Natural killer cell (primary cell): ENCODE measurements around the gene SGCD. TPM values are rescaled to one million over a fixed set of nuclear protein-coding genes. Genes with fewer than 3 reads are reported as not detected.

Experiments used
- ATAC-seq, 3 donors: fragments of 150-1000 bp in 2 of 3; fragments of 200-7000 bp in 1 of 3; cut with Tn5 transposase; 1 replicate in 1 of 3; 2 replicates in 2 of 3; pipeline ENCODE4 v1.10.0; 2021; ENCODE audit warnings: mild to moderate bottlenecking in 2 of 3, moderate library complexity in 2 of 3
- DNase-seq, 2 donors: peaks; one replicate each; pipeline versions ENCODE4 v3.0.0 to v3.0.0-alpha.2; 2013 to 2021; ENCODE audit warnings: mixed read lengths in 1 of 2
- H3K27ac ChIP-seq: one replicate; pipeline ENCODE4 v1.5.1; 2013; ENCODE audit warnings: mild to moderate bottlenecking, low read length
- H3K27me3 ChIP-seq: one replicate; pipeline ENCODE4 v1.6.1; 2013; ENCODE audit warnings: low read length; ENCODE audit not compliant: control insufficient read depth, insufficient read depth
- H3K36me3 ChIP-seq: one replicate; pipeline ENCODE4 v1.6.1; 2013; ENCODE audit warnings: low read length; ENCODE audit not compliant: control insufficient read depth, insufficient read depth
- H3K4me1 ChIP-seq: one replicate; pipeline ENCODE4 v1.6.1; 2013; ENCODE audit warnings: low read length; ENCODE audit not compliant: control insufficient read depth, insufficient read depth
- H3K4me3 ChIP-seq: one replicate; pipeline ENCODE4 v1.5.1; 2013; ENCODE audit warnings: low read length
- H3K9me3 ChIP-seq: one replicate; pipeline ENCODE4 v1.6.1; 2013; ENCODE audit warnings: low read length; ENCODE audit not compliant: control insufficient read depth, insufficient read depth
- H3K27ac Mint-ChIP-seq, 2 donors: one replicate each; pipeline ENCODE4 v1.8.0; 2022; ENCODE audit warnings: mild to moderate bottlenecking in 2 of 2, mixed read lengths in 2 of 2, moderate library complexity in 1 of 2
- H3K27me3 Mint-ChIP-seq, 2 donors: one replicate each; pipeline ENCODE4 v1.8.0; 2022; ENCODE audit warnings: low read depth in 2 of 2, mixed read lengths in 2 of 2
- H3K36me3 Mint-ChIP-seq: one replicate; pipeline ENCODE4 v1.8.0; 2022; ENCODE audit warnings: mixed read lengths
- H3K4me1 Mint-ChIP-seq, 2 donors: one replicate each; pipeline ENCODE4 v1.8.0; 2022; ENCODE audit warnings: mixed read lengths in 2 of 2
- H3K4me3 Mint-ChIP-seq: one replicate; pipeline ENCODE4 v1.8.0; 2022; ENCODE audit warnings: mild to moderate bottlenecking, moderate library complexity, mixed read lengths
- H3K9me3 Mint-ChIP-seq, 2 donors: one replicate each; pipeline ENCODE4 v1.8.0; 2022; ENCODE audit warnings: mixed read lengths in 2 of 2
- WGBS: methylation state at CpG from one replicate; pipeline ENCODE4 v1.1.7; 2013; ENCODE audit warnings: missing lambda C conversion rate; ENCODE audit not compliant: insufficient coverage; 5-methylcytosine and 5-hydroxymethylcytosine counted together
- intact Hi-C: fragments of 100-400 bp; cut with micrococcal nuclease; formaldehyde crosslinking; loops from one replicate; pipeline ENCODE4 v1.14.2; 2022
- total RNA-seq, 4 donors: library from RNA; stranded (reverse); fragments of 120-200 nt in 1 of 4; gene quantifications; one replicate each; pipeline versions ENCODE4 v1.2.3 to v1.2.4, GENCODE V29; 2013 to 2022
- TF ChIP-seq, protein P1 (sequence below): fragments of 200-600 bp; IDR thresholded peaks from one replicate; pipeline ENCODE4 v1.8.0; 2022; ENCODE audit warnings: antibody characterized with exemption

The SGCD gene
- total RNA-seq, 3 donors from 2014 or later (not counting 1 experiment from before 2014, with no cell fraction given) = 0.32 to 2.0 (median 1.4) TPM

DNA sequence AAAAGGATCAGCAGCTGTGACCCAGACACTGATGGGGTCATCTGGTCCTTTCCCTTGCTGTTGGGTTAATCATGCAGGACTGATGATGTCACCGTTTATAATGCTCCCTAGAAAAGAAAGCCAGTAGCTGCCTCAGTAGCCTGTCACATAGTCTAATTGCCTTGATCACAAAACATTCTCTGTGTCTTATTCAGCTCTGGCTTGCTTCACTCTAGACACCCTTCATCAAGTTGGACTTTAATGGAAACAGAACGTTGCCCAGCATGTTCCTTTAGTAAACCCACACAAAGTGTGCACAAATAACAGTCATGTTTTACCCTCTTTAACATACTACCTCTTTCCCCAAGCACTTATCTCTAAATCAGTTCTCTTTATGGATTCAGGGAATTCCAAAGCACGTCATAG is 170.8 kb downstream of the SGCD start:
- H3K36me3 Mint-ChIP-seq = no peaks in the 10 kb centered on the region
- no peak overlapping the region for H3K27ac Mint-ChIP-seq
- TF ChIP-seq, protein P1, sequence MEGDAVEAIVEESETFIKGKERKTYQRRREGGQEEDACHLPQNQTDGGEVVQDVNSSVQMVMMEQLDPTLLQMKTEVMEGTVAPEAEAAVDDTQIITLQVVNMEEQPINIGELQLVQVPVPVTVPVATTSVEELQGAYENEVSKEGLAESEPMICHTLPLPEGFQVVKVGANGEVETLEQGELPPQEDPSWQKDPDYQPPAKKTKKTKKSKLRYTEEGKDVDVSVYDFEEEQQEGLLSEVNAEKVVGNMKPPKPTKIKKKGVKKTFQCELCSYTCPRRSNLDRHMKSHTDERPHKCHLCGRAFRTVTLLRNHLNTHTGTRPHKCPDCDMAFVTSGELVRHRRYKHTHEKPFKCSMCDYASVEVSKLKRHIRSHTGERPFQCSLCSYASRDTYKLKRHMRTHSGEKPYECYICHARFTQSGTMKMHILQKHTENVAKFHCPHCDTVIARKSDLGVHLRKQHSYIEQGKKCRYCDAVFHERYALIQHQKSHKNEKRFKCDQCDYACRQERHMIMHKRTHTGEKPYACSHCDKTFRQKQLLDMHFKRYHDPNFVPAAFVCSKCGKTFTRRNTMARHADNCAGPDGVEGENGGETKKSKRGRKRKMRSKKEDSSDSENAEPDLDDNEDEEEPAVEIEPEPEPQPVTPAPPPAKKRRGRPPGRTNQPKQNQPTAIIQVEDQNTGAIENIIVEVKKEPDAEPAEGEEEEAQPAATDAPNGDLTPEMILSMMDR = no peak
- Histone ChIP-seq H3K36me3 (no peaks in the 10 kb centered on the region), H3K27ac (no peak overlapping the region), H3K9me3 (no peaks in the 10 kb centered on the region), H3K27me3 (no peaks in the 10 kb centered on the region), H3K4me3 (no peak overlapping the region), H3K4me1 (no peaks in the 10 kb centered on the region)
- DNase-seq (no peak), ATAC-seq (no peak)
- 65% methylated on average over 2 of the region's 3 CpGs for WGBS
- H3K4me3 Mint-ChIP-seq = no peak overlapping the region
- intact Hi-C loops = no loop called here
- no peaks in the 10 kb centered on the region for H3K4me1 Mint-ChIP-seq
- peaks cover 0 to 2% of the 10 kb centered on the region in 2 donors for H3K9me3 Mint-ChIP-seq
- peaks cover 3 to 5% of the 10 kb centered on the region in 2 donors for H3K27me3 Mint-ChIP-seq

DNA sequence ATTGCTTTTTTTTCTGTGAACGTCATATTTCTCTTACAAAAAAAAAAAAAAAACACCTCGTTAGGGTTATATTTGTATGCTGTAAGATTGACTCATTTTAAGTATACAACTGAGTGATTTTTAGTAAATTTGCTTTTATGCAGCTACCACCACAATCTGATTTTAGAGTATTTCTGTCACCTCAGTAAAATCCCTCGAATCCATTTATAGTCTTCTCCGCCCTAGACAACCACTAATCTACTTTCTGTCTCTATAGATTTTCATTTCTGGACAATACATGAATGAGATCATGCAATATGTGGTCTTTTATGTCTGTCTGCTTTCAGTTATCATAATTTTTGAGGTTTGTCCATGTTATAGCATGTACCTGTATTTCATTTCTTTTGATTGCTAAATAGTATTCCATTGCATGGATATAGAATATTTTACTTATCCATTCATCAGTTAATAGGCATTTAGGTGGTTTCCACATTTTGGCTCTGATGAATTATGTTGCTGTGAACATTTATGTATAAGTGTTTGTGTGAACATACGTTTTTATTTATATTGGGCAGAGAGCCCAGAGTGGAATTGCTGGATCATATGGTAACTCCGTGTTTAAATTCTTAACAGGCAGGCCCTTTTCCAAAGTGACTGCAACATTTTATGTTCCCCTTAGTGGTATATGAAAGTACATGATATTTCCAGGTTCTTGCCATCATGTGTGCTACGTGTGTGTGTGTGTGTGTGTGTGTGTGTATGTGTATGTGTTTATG is 171.4 kb downstream of the SGCD start:
- no peak for ATAC-seq
- intact Hi-C loops = no loop called here
- no peak for DNase-seq
- H3K4me3 Mint-ChIP-seq = no peak overlapping the region
- peaks cover 0 to 2% of the 10 kb centered on the region in 2 donors for H3K9me3 Mint-ChIP-seq
- H3K4me1 ChIP-seq = no peaks in the 10 kb centered on the region
- H3K27ac Mint-ChIP-seq = no peak overlapping the region
- H3K27ac ChIP-seq = no peak overlapping the region
- no peaks in the 10 kb centered on the region for H3K36me3 Mint-ChIP-seq
- H3K4me3 ChIP-seq = no peak overlapping the region
- TF ChIP-seq, protein P1 = no peak
- peaks cover 3 to 9% of the 10 kb centered on the region in 2 donors for H3K27me3 Mint-ChIP-seq
- no peaks in the 10 kb centered on the region for H3K36me3 ChIP-seq
- H3K27me3 ChIP-seq = no peaks in the 10 kb centered on the region
- WGBS = 61% methylated on average over 3 of the region's 7 CpGs
- H3K4me1 Mint-ChIP-seq = no peaks in the 10 kb centered on the region
- no peaks in the 10 kb centered on the region for H3K9me3 ChIP-seq

DNA sequence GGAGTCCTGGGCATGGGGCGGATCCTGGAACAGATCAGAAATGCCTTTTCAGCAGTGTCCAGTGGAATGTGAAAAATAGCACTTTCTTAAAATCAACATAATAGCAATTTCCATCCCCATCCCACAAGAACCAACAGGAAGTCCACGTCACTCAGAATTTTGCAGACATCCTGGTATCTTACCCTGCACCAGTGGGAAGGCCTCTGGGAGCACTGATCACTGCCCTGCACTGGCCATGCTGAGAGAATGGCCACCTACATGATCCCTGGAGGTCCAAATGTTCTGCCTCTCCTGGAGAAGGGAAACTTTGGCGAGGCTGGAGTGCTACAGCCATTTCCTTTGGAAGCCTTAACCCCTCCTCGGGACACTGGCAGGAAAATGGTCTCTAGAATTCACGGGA is 173.8 kb downstream of the SGCD start:
- no peaks in the 10 kb centered on the region for H3K36me3 ChIP-seq
- no peak for ATAC-seq
- no peaks in the 10 kb centered on the region for H3K9me3 Mint-ChIP-seq
- no peaks in the 10 kb centered on the region for H3K36me3 Mint-ChIP-seq
- no peak for DNase-seq
- no peaks in the 10 kb centered on the region for H3K9me3 ChIP-seq
- H3K4me3 ChIP-seq = no peak overlapping the region
- no peaks in the 10 kb centered on the region for H3K4me1 ChIP-seq
- no peak overlapping the region for H3K4me3 Mint-ChIP-seq
- H3K4me1 Mint-ChIP-seq = no peaks in the 10 kb centered on the region
- H3K27me3 Mint-ChIP-seq = peaks cover 7 to 15% of the 10 kb centered on the region in 2 donors
- TF ChIP-seq, protein P1 = no peak
- intact Hi-C loops = no loop called here
- no peak overlapping the region for H3K27ac ChIP-seq
- H3K27me3 ChIP-seq = no peaks in the 10 kb centered on the region
- WGBS = 77% methylated on average over 5 of the region's 5 CpGs
- H3K27ac Mint-ChIP-seq = no peak overlapping the region

DNA sequence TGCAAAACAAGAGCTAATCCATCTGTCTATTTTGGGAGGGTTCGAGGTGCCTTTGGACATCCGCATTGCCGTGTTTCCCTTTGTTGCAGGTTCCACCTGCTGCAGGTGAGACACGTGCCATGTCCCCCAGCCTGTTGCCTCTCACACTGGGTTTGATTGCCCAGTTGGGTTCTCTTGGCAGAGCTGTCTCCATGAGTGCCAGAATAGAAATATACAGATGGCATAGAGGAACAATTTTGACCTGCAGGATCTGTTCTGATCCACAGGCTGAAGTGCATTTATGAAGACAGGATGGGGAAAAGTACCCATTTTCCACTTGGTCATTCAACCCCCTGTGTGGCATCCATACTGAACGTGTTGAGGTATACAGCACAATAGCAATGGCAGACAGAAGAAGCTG is 178.1 kb downstream of the SGCD start:
- Mint-ChIP-seq H3K4me3 (no peak overlapping the region), H3K9me3 (no peaks in the 10 kb centered on the region), H3K27ac (no peak overlapping the region), H3K27me3 (peaks cover 11 to 15% of the 10 kb centered on the region in 2 donors), H3K36me3 (no peaks in the 10 kb centered on the region), H3K4me1 (no peaks in the 10 kb centered on the region)
- Histone ChIP-seq H3K4me3 (no peak overlapping the region), H3K27me3 (no peaks in the 10 kb centered on the region), H3K36me3 (no peaks in the 10 kb centered on the region), H3K27ac (no peak overlapping the region), H3K4me1 (no peaks in the 10 kb centered on the region), H3K9me3 (no peaks in the 10 kb centered on the region)
- TF ChIP-seq, protein P1 = no peak
- DNase-seq = no peak
- 77% methylated on average over 5 of the region's 5 CpGs for WGBS
- intact Hi-C loops = no loop called here
- no peak for ATAC-seq
